Loucy (cell line): Measurements from ENCODE around the gene BAG3.

Source experiments
- H2AFZ ChIP-seq: fragments of 200-600 bp; sonication (generic); 2 replicates; pipeline ENCODE4 v1.6.0; 2016; ENCODE audit warnings: antibody characterized with exemption, mild to moderate bottlenecking, low read length, moderate library complexity
- H3F3A ChIP-seq: fragments of 200-600 bp; 2 replicates; pipeline ENCODE4 v1.6.0; 2016; ENCODE audit warnings: antibody characterized with exemption, low read depth, mild to moderate bottlenecking
- H3K27me3 ChIP-seq: fragments of 200-600 bp; sonication (generic); 2 replicates; pipeline ENCODE4 v1.6.1; 2014; ENCODE audit warnings: low read length, mild to moderate bottlenecking; ENCODE audit not compliant: insufficient read depth, poor library complexity, severe bottlenecking
- H3K36me3 ChIP-seq: fragments of 200-600 bp; sonication (generic); 2 replicates; pipeline ENCODE4 v1.6.1; 2016; ENCODE audit warnings: low read length; ENCODE audit not compliant: insufficient read depth
- H3K4me1 ChIP-seq: fragments of 200-600 bp; sonication (generic); 2 replicates; pipeline ENCODE4 v1.5.1; 2014; ENCODE audit warnings: low read length, mild to moderate bottlenecking; ENCODE audit not compliant: insufficient read depth, poor library complexity, severe bottlenecking
- H3K4me2 ChIP-seq: fragments of 200-600 bp; sonication (generic); 2 replicates; pipeline ENCODE4 v1.6.0; 2014; ENCODE audit warnings: antibody characterized with exemption, low read length, low read depth, mild to moderate bottlenecking; ENCODE audit not compliant: poor library complexity, severe bottlenecking
- H3K4me3 ChIP-seq: fragments of 200-600 bp; sonication (generic); 2 replicates; pipeline ENCODE4 v1.5.1; 2014; ENCODE audit warnings: low read length, mild to moderate bottlenecking, mixed read lengths; ENCODE audit not compliant: poor library complexity, severe bottlenecking
- H3K79me2 ChIP-seq: fragments of 200-600 bp; sonication (generic); 2 replicates; pipeline ENCODE4 v1.6.1; 2014; ENCODE audit warnings: low read length; ENCODE audit not compliant: insufficient read depth
- H3K9ac ChIP-seq: fragments of 200-600 bp; sonication (generic); 2 replicates; pipeline ENCODE4 v1.6.0; 2014; ENCODE audit warnings: mild to moderate bottlenecking, low read depth, low read length, moderate library complexity; ENCODE audit not compliant: poor library complexity, severe bottlenecking
- H3K9me2 ChIP-seq: fragments of 200-600 bp; sonication (generic); replicated peaks from 2 replicates; pipeline ENCODE4 v1.6.1; 2016; ENCODE audit warnings: low read depth, low read length, mixed read lengths
- H3K9me3 ChIP-seq: fragments of 200-600 bp; sonication (generic); 2 replicates; pipeline ENCODE4 v1.6.1; 2014; ENCODE audit warnings: mild to moderate bottlenecking, antibody characterized with exemption, low read length, low read depth; ENCODE audit not compliant: insufficient read depth
- H4K20me1 ChIP-seq: fragments of 200-600 bp; sonication (generic); 2 replicates; pipeline ENCODE4 v1.6.0; 2014; ENCODE audit warnings: antibody characterized with exemption, low read length, mild to moderate bottlenecking; ENCODE audit not compliant: insufficient read depth, poor library complexity, severe bottlenecking
- EZH2phosphoT487 ChIP-seq: fragments of 200-600 bp; IDR thresholded peaks from 2 replicates; pipeline ENCODE4 v1.6.1; 2018; ENCODE audit warnings: antibody characterized with exemption, mild to moderate bottlenecking, moderate library complexity, borderline replicate concordance
- TF ChIP-seq, protein P1 (sequence below): fragments of 200-600 bp; sonication (generic); conservative IDR thresholded peaks from 2 replicates; pipeline ENCODE4 v1.5.1; 2014; ENCODE audit warnings: mild to moderate bottlenecking, antibody characterized with exemption, low read length

Gene BAG3

DNA sequence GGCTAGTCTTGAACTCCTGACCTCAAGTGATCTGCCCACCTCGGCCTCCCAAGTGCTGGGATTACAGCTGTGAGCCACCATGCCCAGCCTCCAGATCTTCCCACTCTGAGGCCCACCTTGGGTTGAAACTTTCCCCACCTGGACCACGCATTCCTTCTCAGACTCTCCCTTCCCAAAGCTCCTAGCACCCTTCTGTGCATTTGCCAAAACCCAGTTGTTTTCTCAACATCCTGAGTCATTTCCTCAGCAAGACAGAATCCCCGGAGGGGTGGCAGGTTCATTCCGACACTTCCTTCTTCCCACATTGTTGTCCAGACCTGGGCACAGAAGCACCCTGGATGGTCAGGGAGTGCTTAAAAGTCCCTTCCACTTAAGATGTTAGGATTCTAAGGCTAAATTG lies 28.9 kb downstream of the BAG3 start:
- H2AFZ ChIP-seq: no peak overlapping the region
- TF ChIP-seq, protein P1, sequence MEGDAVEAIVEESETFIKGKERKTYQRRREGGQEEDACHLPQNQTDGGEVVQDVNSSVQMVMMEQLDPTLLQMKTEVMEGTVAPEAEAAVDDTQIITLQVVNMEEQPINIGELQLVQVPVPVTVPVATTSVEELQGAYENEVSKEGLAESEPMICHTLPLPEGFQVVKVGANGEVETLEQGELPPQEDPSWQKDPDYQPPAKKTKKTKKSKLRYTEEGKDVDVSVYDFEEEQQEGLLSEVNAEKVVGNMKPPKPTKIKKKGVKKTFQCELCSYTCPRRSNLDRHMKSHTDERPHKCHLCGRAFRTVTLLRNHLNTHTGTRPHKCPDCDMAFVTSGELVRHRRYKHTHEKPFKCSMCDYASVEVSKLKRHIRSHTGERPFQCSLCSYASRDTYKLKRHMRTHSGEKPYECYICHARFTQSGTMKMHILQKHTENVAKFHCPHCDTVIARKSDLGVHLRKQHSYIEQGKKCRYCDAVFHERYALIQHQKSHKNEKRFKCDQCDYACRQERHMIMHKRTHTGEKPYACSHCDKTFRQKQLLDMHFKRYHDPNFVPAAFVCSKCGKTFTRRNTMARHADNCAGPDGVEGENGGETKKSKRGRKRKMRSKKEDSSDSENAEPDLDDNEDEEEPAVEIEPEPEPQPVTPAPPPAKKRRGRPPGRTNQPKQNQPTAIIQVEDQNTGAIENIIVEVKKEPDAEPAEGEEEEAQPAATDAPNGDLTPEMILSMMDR: no peak
- TF ChIP-seq EZH2phosphoT487: no peak
- H3K9me3 ChIP-seq: no peaks in the 10 kb centered on the region
- no peaks in the 10 kb centered on the region for H3K4me1 ChIP-seq
- no peaks in the 10 kb centered on the region for H3F3A ChIP-seq
- no peak overlapping the region for H3K9ac ChIP-seq
- peaks cover 30% of the 10 kb centered on the region; the same call in 1 of the 2 replicates for H3K36me3 ChIP-seq
- no peaks in the 10 kb centered on the region for H3K27me3 ChIP-seq
- H3K9me2 ChIP-seq: no peaks in the 10 kb centered on the region
- no peaks in the 10 kb centered on the region for H4K20me1 ChIP-seq
- no peaks in the 10 kb centered on the region for H3K79me2 ChIP-seq
- no peak overlapping the region for H3K4me2 ChIP-seq
- no peak overlapping the region for H3K4me3 ChIP-seq

DNA sequence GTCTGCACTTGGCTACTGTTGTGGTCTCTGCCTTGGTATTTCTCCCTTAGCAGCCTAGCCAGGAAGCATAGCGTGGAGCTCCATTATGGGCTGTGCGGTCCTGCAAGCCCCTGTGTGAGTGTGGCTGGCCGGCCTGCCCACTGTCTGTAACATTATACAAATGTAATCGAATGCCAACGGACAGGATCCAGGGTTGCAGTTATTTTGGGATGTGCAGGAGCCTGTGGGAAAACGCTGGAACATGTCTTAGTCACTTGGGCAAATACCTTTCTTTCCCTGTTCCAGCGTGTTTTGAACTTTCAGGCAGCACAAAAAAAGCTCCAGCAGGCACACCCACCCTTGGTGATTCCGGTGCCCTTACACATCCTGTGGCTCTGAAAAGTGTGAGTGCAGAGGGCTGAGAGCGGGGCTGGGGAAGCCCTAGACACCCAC lies 29.5 kb downstream of the BAG3 start:
- TF ChIP-seq, protein P1: no peak
- no peak for TF ChIP-seq EZH2phosphoT487
- no peak overlapping the region for H2AFZ ChIP-seq
- H3K4me2 ChIP-seq: no peak overlapping the region
- no peaks in the 10 kb centered on the region for H3K9me2 ChIP-seq
- no peaks in the 10 kb centered on the region for H3K4me1 ChIP-seq
- H3K79me2 ChIP-seq: no peaks in the 10 kb centered on the region
- no peak overlapping the region for H3K9ac ChIP-seq
- no peaks in the 10 kb centered on the region for H4K20me1 ChIP-seq
- no peaks in the 10 kb centered on the region for H3K9me3 ChIP-seq
- H3K36me3 ChIP-seq: peaks cover 26% of the 10 kb centered on the region; the same call in 1 of the 2 replicates
- no peak overlapping the region for H3K4me3 ChIP-seq
- no peaks in the 10 kb centered on the region for H3F3A ChIP-seq
- H3K27me3 ChIP-seq: no peaks in the 10 kb centered on the region

DNA sequence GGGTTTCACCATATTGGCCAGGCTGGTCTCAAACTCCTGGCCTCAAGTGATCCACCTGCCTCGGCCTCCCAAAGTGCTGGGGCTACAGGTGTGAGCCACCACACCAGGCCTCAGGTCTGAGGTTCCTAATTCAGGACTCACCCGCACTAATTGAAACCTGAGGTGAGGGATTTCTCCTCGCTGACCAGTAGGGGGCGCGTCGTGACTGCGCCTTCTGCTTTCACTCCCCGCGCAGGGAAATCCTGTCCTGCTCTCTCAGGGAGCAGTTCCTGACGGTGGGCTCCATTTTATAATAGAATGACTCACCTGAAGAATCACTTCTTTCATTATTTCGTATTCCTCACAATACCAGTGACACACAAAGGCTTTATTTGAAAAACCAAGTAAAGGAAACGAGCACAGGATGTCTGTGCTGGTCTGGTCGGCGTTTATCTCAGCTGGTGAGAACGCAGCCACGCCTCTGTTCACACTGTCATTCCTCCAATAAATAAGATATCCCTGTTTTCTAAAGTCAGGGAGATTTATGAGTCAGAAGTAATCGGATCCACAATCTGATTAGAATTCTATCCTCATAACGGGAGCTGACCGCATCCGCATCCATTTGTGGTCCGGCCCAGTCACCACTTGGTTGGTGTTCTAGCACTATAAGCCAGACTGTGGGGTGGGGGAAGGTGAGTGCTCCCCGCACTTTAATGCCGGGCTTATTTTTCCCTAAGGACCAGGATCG lies 35.4 kb downstream of the BAG3 start:
- H3K4me2 ChIP-seq: no peak overlapping the region
- H3K4me1 ChIP-seq: peaks cover 10% of the 10 kb centered on the region
- no peaks in the 10 kb centered on the region for H3K27me3 ChIP-seq
- no peaks in the 10 kb centered on the region for H3K79me2 ChIP-seq
- H3K9me2 ChIP-seq: no peaks in the 10 kb centered on the region
- TF ChIP-seq EZH2phosphoT487: no peak
- TF ChIP-seq, protein P1: peak; percentile 87
- 0 out of 2 replicates have a peak, but pooled peaks cover 2% of the 10 kb centered on the region for H3F3A ChIP-seq
- H3K4me3 ChIP-seq: no peak overlapping the region
- no peaks in the 10 kb centered on the region for H4K20me1 ChIP-seq
- H3K36me3 ChIP-seq: no peaks in the 10 kb centered on the region
- no peak overlapping the region for H3K9ac ChIP-seq
- peak overlapping the region; percentile 83 for H2AFZ ChIP-seq
- H3K9me3 ChIP-seq: no peaks in the 10 kb centered on the region
